Tibial nerve (tissue), 3 donors: Measurements from ENCODE around the gene SELENOW.

Experiments used
- POLR2A ChIP-seq, 2 donors: fragments of 450-650 bp; IDR thresholded peaks; one replicate each; pipeline ENCODE4 v1.6.1; 2017; ENCODE audit warnings: antibody characterized with exemption in 2 of 2, mild to moderate bottlenecking in 2 of 2, moderate library complexity in 2 of 2
- TF ChIP-seq, protein P1 (sequence below), 5 experiments: fragments of 200-600 bp in 3 of 5; fragments of 450-650 bp in 2 of 5; sonication (generic) in 3 of 5; IDR thresholded peaks; one replicate each; pipeline ENCODE4 v1.5.1; 2016 to 2019; ENCODE audit warnings: antibody characterized with exemption in 5 of 5, mild to moderate bottlenecking in 3 of 5, moderate library complexity in 2 of 5

DNA sequence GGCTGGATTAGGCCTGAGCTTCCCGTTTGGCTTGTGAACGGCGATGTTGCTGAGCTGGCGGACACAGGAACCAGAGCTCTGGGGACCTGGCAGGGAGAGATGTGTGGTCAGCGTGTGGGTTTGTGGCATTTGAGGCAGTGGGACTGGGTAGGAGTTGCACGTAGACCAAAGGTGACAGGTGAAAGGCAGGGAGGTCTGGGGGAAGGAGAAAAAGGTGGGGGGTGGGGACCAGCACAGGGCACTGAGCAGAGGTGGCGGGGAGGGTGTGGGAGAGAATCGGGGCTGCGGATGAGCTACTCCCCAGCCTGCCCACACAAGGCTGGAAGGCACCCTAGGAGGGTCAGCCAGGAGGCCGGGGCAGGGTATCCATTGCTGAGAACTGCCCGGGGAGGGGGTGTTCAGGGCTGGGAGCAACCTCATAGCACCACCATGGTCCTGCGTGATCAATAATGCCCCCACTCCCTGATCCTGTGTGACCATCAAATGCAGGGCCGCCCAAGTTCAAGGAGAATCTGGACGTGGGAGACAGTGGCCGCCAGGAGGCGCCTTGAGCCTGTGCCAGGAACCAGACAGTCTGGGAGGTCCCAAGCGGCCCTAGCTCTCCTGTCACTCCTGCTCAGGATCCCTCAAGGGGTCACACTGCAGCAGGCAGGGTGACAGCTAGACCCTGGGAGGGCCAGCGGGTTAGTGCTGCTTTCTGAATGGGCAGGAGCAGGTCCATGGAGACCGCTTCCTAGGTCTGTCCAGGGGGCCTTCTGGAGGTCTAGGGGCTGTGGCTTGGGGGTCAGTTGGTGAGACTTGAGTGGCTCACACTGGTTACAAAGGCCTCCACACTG, 12.8 kb upstream of the SELENOW start:
- TF ChIP-seq POLR2A (IDR thresholded peaks at IDR 0.05): no peak
- TF ChIP-seq, protein P1, sequence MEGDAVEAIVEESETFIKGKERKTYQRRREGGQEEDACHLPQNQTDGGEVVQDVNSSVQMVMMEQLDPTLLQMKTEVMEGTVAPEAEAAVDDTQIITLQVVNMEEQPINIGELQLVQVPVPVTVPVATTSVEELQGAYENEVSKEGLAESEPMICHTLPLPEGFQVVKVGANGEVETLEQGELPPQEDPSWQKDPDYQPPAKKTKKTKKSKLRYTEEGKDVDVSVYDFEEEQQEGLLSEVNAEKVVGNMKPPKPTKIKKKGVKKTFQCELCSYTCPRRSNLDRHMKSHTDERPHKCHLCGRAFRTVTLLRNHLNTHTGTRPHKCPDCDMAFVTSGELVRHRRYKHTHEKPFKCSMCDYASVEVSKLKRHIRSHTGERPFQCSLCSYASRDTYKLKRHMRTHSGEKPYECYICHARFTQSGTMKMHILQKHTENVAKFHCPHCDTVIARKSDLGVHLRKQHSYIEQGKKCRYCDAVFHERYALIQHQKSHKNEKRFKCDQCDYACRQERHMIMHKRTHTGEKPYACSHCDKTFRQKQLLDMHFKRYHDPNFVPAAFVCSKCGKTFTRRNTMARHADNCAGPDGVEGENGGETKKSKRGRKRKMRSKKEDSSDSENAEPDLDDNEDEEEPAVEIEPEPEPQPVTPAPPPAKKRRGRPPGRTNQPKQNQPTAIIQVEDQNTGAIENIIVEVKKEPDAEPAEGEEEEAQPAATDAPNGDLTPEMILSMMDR (IDR thresholded peaks at IDR 0.05): peak; percentile 66 to 91 (median 75)
